Tibial nerve (tissue), 4 donors: ENCODE measurements around the gene EFCAB6.

ENCODE experiments used
- EP300 ChIP-seq, 2 donors: sonication (generic); formaldehyde crosslinking; IDR thresholded peaks; one replicate each; pipeline ENCODE4 v1.6.1; 2017; ENCODE audit warnings: antibody characterized with exemption in 2 of 2, mild to moderate bottlenecking in 1 of 2
- POLR2A ChIP-seq, 2 donors: fragments of 450-650 bp; IDR thresholded peaks; one replicate each; pipeline ENCODE4 v1.6.1; 2017; ENCODE audit warnings: antibody characterized with exemption in 2 of 2, mild to moderate bottlenecking in 2 of 2, moderate library complexity in 2 of 2
- TF ChIP-seq, protein P1 (sequence below), 5 experiments: fragments of 200-600 bp in 3 of 5; fragments of 450-650 bp in 2 of 5; sonication (generic) in 3 of 5; IDR thresholded peaks; one replicate each; pipeline ENCODE4 v1.5.1; 2016 to 2019; ENCODE audit warnings: antibody characterized with exemption in 5 of 5, mild to moderate bottlenecking in 3 of 5, moderate library complexity in 2 of 5

DNA sequence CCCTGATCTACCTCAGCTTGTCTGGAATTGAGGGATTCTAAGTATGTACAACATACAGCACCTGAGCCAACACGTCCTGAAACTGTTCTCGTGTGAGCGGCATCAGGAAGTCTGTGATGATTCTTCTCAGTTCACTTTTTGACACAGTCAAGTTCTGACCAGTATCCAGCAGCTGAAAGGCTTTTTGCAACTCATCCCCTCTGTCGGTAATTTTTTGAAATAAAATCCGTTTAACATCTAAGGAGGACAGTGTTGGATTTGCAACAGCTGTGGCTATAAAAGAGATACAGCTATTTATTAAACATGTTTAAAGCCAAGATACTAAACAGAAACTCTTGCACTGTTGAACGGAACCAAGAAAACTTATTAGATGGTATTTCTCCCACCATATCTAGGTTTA lies 39.3 kb downstream of the EFCAB6 start:
- TF ChIP-seq POLR2A (IDR thresholded peaks at IDR 0.05) = no peak
- TF ChIP-seq, protein P1, sequence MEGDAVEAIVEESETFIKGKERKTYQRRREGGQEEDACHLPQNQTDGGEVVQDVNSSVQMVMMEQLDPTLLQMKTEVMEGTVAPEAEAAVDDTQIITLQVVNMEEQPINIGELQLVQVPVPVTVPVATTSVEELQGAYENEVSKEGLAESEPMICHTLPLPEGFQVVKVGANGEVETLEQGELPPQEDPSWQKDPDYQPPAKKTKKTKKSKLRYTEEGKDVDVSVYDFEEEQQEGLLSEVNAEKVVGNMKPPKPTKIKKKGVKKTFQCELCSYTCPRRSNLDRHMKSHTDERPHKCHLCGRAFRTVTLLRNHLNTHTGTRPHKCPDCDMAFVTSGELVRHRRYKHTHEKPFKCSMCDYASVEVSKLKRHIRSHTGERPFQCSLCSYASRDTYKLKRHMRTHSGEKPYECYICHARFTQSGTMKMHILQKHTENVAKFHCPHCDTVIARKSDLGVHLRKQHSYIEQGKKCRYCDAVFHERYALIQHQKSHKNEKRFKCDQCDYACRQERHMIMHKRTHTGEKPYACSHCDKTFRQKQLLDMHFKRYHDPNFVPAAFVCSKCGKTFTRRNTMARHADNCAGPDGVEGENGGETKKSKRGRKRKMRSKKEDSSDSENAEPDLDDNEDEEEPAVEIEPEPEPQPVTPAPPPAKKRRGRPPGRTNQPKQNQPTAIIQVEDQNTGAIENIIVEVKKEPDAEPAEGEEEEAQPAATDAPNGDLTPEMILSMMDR (IDR thresholded peaks at IDR 0.05) = no peak
- TF ChIP-seq EP300 (IDR thresholded peaks at IDR 0.05) = no peak
